Activated T-helper 9 cell treated with anti-CD3 and anti-CD28 coated beads, Interleukin-2, amount 50 U/mL, for 16 hours (primary cell): ENCODE measurements around the gene GSG1L.
"Not testable (repeated sequence)": the region's sequence is repeated elsewhere in the genome, so short reads cannot be mapped to it uniquely, and the experiment has no call there.

Experiments used
- DNase-seq: peaks from one replicate; pipeline ENCODE4 v3.0.0-alpha.2; 2020; ENCODE audit warnings: low read depth

GSG1L gene

GRCh38 chr16:27902551-27902950 is 161.0 kb downstream of the GSG1L start:
- DNase-seq = no peak

- no peak for DNase-seq
Measured at GRCh38 chr16:27901956-27902355, 161.6 kb downstream of the GSG1L start.

- no peak for DNase-seq
Measured at GRCh38 chr16:27899736-27900135, 163.8 kb downstream of the GSG1L start.

GRCh38 chr16:27894386-27894785 is 169.1 kb downstream of the GSG1L start:
- no peak for DNase-seq

GRCh38 chr16:27892879-27893278 is 170.6 kb downstream of the GSG1L start:
- DNase-seq = no peak

- DNase-seq = no peak
Measured at GRCh38 chr16:27890866-27891265, 172.6 kb downstream of the GSG1L start.

- DNase-seq = no peak
Measured at GRCh38 chr16:27890006-27890405, 173.5 kb downstream of the GSG1L start.

GRCh38 chr16:27883576-27883975 is 179.9 kb downstream of the GSG1L start:
- DNase-seq = no peak

- DNase-seq = no peak
Measured at GRCh38 chr16:27880287-27880686, 183.2 kb downstream of the GSG1L start.

GRCh38 chr16:27879601-27880247 is 183.8 kb downstream of the GSG1L start:
- DNase-seq = no peak

GRCh38 chr16:27872627-27873026 is 190.9 kb downstream of the GSG1L start:
- DNase-seq = not testable (repeated sequence)

GRCh38 chr16:27870116-27870798 is 193.3 kb downstream of the GSG1L start:
- DNase-seq = no peak

GRCh38 chr16:27869411-27869810 is 194.1 kb downstream of the GSG1L start:
- DNase-seq = no peak

GRCh38 chr16:27868180-27868579 is 195.3 kb downstream of the GSG1L start:
- no peak for DNase-seq

- no peak for DNase-seq
Measured at GRCh38 chr16:27867122-27868110, 196.1 kb downstream of the GSG1L start.

GRCh38 chr16:27863377-27863776 is 200.1 kb downstream of the GSG1L start:
- no peak for DNase-seq

GRCh38 chr16:27862953-27863352 is 200.6 kb downstream of the GSG1L start:
- no peak for DNase-seq

- no peak for DNase-seq
Measured at GRCh38 chr16:27860091-27860490, 203.4 kb downstream of the GSG1L start.

- no peak for DNase-seq
Measured at GRCh38 chr16:27859020-27859419, 204.5 kb downstream of the GSG1L start.

- DNase-seq = no peak
Measured at GRCh38 chr16:27853651-27854050, 209.9 kb downstream of the GSG1L start.

- DNase-seq = no peak
Measured at GRCh38 chr16:27853101-27853500, 210.4 kb downstream of the GSG1L start.

GRCh38 chr16:27852681-27853080 is 210.8 kb downstream of the GSG1L start:
- DNase-seq = no peak

GRCh38 chr16:27852116-27852515 is 211.4 kb downstream of the GSG1L start:
- no peak for DNase-seq
